Dermis microvascular lymphatic vessel endothelial cell (primary cell): ENCODE data around the gene COMT. TPM values are rescaled to one million over a fixed set of nuclear protein-coding genes. Genes with fewer than 3 reads are reported as not detected.

ENCODE experiments used
- DNase-seq, 2 donors: peaks; one replicate each; pipeline versions ENCODE4 v3.0.0 to v3.0.0-alpha.2; 2010; ENCODE audit warnings: low read depth in 2 of 2
- total RNA-seq: library from RNA; depleted of rRNA; stranded (reverse); fragments of >200 nt; gene quantifications from 2 replicates; pipeline ENCODE4 v1.2.1, GENCODE V29; 2014

COMT gene
- total RNA-seq, 1 donor from 2014 or later, result 253 TPM

GRCh38 chr22:19981961-19982920 is 40.7 kb downstream of the COMT start:
- no peak for DNase-seq

- DNase-seq, result no peak
Observed at GRCh38 chr22:19982991-19983578, 41.5 kb downstream of the COMT start.

GRCh38 chr22:19983741-19984140 is 42.2 kb downstream of the COMT start:
- no peak for DNase-seq

- DNase-seq, result peak; percentile 42 to 74
Observed at GRCh38 chr22:19984201-19984753, 42.7 kb downstream of the COMT start.

GRCh38 chr22:19984851-19985811 is 43.6 kb downstream of the COMT start:
- DNase-seq, result no peak

- no peak for DNase-seq
Observed at GRCh38 chr22:19986011-19986409, 44.4 kb downstream of the COMT start.

- peak; percentile 43 to 84 for DNase-seq
Observed at GRCh38 chr22:19986410-19987341, 45.1 kb downstream of the COMT start.

GRCh38 chr22:19987394-19988306 is 46.1 kb downstream of the COMT start:
- DNase-seq, result no peak

GRCh38 chr22:19988331-19988808 is 46.8 kb downstream of the COMT start:
- no peak for DNase-seq

GRCh38 chr22:19988965-19989724 is 47.6 kb downstream of the COMT start:
- DNase-seq, result no peak

- DNase-seq, result no peak
Observed at GRCh38 chr22:19989725-19990067, 48.1 kb downstream of the COMT start.

GRCh38 chr22:19990188-19990587 is 48.6 kb downstream of the COMT start:
- no peak for DNase-seq

GRCh38 chr22:19990609-19991394 is 49.2 kb downstream of the COMT start:
- DNase-seq, result no peak

- DNase-seq, result no peak
Observed at GRCh38 chr22:19991395-19991644, 49.7 kb downstream of the COMT start.

GRCh38 chr22:19991645-19992451 is 50.3 kb downstream of the COMT start:
- no peak for DNase-seq

GRCh38 chr22:19992481-19992911 is 50.9 kb downstream of the COMT start:
- no peak for DNase-seq

- DNase-seq, result no peak
Observed at GRCh38 chr22:19992921-19993355, 51.4 kb downstream of the COMT start.
